Kidney (tissue), 14 donors: Measurements from ENCODE around the gene DNAH2. TPM values are rescaled to one million over a fixed set of nuclear protein-coding genes. Genes with fewer than 3 reads are reported as not detected.
A peak's percentile ranks its signal among the peaks of the same experiment; 100 is the strongest.

ENCODE experiments used
- DNase-seq, 5 donors: peaks; one replicate each; pipeline ENCODE4 v3.0.0-alpha.2; 2013 to 2020
- FAIRE-seq: peaks from 2 replicates; lab custom pipeline; 2012; peaks lifted over from hg19 to GRCh38; lab: Jason Lieb, UNC
- H3K27ac ChIP-seq, 2 donors: one replicate each; pipeline ENCODE4 v1.7.0; 2013; ENCODE audit warnings: low read depth in 2 of 2, low read length in 2 of 2, inconsistent platforms in 1 of 2
- H3K27me3 ChIP-seq: one replicate; pipeline ENCODE4 v1.7.1; 2013; ENCODE audit warnings: low read length, inconsistent platforms; ENCODE audit not compliant: control insufficient read depth, insufficient read depth
- H3K36me3 ChIP-seq, 3 donors: one replicate each; pipeline versions ENCODE4 v1.7.0 to v1.7.1; 2013; ENCODE audit warnings: low read length in 3 of 3, control low read depth in 1 of 3, inconsistent platforms in 1 of 3; ENCODE audit not compliant: insufficient read depth in 3 of 3, control insufficient read depth in 2 of 3
- H3K4me1 ChIP-seq, 3 donors: one replicate each; pipeline versions ENCODE4 v1.7.0 to v1.7.1; 2013; ENCODE audit warnings: low read length in 3 of 3, inconsistent platforms in 1 of 3, low read depth in 1 of 3; ENCODE audit not compliant: control insufficient read depth in 2 of 3, insufficient read depth in 2 of 3
- H3K4me3 ChIP-seq, 3 donors: one replicate each; pipeline versions ENCODE4 v1.7.0 to v1.8.1; 2013; ENCODE audit warnings: low read length in 3 of 3, control low read depth in 1 of 3, inconsistent platforms in 1 of 3
- H3K9ac ChIP-seq, 3 donors: one replicate each; pipeline versions ENCODE4 v1.7.0 to v1.7.1; 2013; ENCODE audit warnings: low read length in 3 of 3, control low read depth in 1 of 3, inconsistent platforms in 1 of 3
- H3K9me3 ChIP-seq, 3 donors: one replicate each; pipeline versions ENCODE4 v1.7.0 to v1.7.1; 2013; ENCODE audit warnings: low read length in 3 of 3, control low read depth in 1 of 3, inconsistent platforms in 1 of 3; ENCODE audit not compliant: control insufficient read depth in 2 of 3, insufficient read depth in 1 of 3
- CTCF ChIP-seq: IDR thresholded peaks from 3 replicates; pipeline ENCODE4 v1.5.1; 2012; ENCODE audit warnings: mild to moderate bottlenecking, moderate library complexity, borderline replicate concordance; ENCODE audit not compliant: insufficient read depth; ENCODE audit errors: extremely low read depth
- intact Hi-C: fragments of 100-400 bp; cut with DNase I; formaldehyde crosslinking; loops from one replicate; pipeline ENCODE4 v1.11.1; 2022
- polyA plus RNA-seq: library from polyadenylated mRNA; stranded (reverse); fragments of 350-450 nt; fragmentation: Illumina TruSeq; extraction: RNeasy Lipid Tissue Mini Kit (QIAGEN cat#74804); gene quantifications from one replicate; pipeline ENCODE4 v1.2.3, GENCODE V29; 2014; ENCODE audit warnings: low read depth, low replicate concordance; ENCODE audit not compliant: insufficient read depth
- total RNA-seq: library from RNA; stranded (reverse); fragmentation: NEBNext Ultra II Directional; extraction: Animal tissue kit (Norgen Biotek cat#: 25700); gene quantifications from one replicate; pipeline ENCODE4 v1.2.1, GENCODE V29; 2021
- donor health status: control.
- donor health status: control.
- donor health status: control.
- donor health status: control.
- donor health status: control.
- donor health status: DM: yes; HTN: yes; CAD: no.
- donor health status: Normal renal cell carcinoma (clear cell type).

The DNAH2 gene
- total and polyA plus RNA-seq, 2 donors from 2014 or later: 0.17 to 0.66 TPM

DNA sequence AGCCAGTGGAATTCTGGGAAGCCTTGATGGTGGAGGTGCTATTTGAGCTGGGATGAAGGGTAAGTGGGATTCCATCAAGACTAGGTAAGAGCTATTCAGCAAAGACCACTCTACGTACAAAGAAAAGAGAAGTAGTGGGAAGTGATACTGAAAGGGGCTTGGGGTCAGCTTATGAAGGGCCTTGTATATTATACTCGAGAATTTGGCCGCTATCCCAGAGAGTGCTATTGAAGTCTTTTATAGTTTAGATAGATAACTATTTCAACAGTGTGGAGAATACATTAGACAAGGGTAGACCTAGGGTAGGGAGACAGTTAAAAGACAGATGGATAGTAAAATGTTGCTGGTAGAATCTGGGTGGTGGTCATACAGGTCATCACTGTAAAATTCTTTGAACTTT is 10.3 kb downstream of the DNAH2 start:
- DNase-seq (no peak), FAIRE-seq (no peak)
- H3K4me1 ChIP-seq: no peaks in the 10 kb centered on the region
- H3K36me3 ChIP-seq: no peaks in the 10 kb centered on the region
- H3K9ac ChIP-seq: no peak overlapping the region
- H3K9me3 ChIP-seq: no peaks in the 10 kb centered on the region
- H3K4me3 ChIP-seq: no peak overlapping the region
- H3K27ac ChIP-seq: no peak overlapping the region
- H3K27me3 ChIP-seq: no peaks in the 10 kb centered on the region
- intact Hi-C loops: no loop called here
- TF ChIP-seq CTCF: no peak

DNA sequence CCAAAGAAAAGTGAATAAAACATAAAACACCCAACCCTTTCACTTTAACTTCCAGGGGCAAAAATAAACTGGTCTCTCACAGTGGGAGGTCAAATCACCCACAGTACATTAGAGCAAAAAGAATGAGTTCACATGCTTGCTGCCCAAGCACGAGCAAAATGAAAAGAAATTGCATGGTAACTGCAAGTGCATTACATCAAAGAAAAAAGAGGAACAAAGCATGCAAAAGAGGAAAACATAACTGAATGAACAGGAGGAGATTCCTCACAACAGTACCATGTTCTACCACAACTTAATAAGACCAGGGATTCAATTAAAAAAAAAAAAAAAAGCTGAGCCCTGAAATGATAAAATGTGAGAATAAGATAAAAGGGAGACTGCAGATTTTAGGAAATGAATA is 12.3 kb downstream of the DNAH2 start:
- H3K27ac ChIP-seq: no peak overlapping the region
- intact Hi-C loops: no loop called here
- no peaks in the 10 kb centered on the region for H3K36me3 ChIP-seq
- H3K4me3 ChIP-seq: no peak overlapping the region
- H3K9ac ChIP-seq: no peak overlapping the region
- FAIRE-seq: no peak
- H3K9me3 ChIP-seq: no peaks in the 10 kb centered on the region
- DNase-seq: no peak
- TF ChIP-seq CTCF: no peak
- H3K27me3 ChIP-seq: no peaks in the 10 kb centered on the region
- no peaks in the 10 kb centered on the region for H3K4me1 ChIP-seq

DNA sequence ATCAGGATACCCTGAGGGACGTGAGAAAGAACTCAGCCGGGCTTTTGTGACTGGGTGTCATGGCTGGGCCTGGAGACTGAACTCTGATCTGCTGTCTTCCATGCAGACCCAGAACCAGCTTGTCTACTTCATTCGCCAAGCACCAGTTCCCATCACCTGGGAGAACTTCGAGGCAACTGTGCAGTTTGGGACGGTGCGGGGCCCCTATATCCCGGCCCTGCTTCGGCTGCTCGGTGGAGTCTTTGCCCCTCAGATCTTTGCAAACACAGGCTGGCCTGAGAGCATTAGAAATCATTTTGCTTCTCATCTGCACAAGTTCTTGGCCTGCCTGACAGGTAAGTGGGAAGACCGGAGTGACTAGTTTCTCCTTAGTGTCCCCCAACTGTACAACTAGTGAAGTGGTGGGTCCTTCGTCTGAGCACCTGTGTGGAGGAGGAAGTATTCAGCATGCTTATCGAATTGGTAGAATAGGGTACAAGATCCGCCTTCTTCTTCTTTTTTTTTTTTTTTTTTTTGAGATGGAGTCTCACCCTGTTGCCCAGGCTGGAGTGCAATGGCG is 15.5 kb downstream of the DNAH2 start:
- Histone ChIP-seq H3K4me1 (no peaks in the 10 kb centered on the region), H3K9me3 (no peaks in the 10 kb centered on the region), H3K36me3 (no peaks in the 10 kb centered on the region), H3K4me3 (no peak overlapping the region), H3K9ac (no peak overlapping the region), H3K27me3 (no peaks in the 10 kb centered on the region), H3K27ac (no peak overlapping the region)
- intact Hi-C loops: no loop called here
- DNase-seq: peak in 1 of 5 donors; percentile 17
- FAIRE-seq: no peak
- no peak for TF ChIP-seq CTCF

DNA sequence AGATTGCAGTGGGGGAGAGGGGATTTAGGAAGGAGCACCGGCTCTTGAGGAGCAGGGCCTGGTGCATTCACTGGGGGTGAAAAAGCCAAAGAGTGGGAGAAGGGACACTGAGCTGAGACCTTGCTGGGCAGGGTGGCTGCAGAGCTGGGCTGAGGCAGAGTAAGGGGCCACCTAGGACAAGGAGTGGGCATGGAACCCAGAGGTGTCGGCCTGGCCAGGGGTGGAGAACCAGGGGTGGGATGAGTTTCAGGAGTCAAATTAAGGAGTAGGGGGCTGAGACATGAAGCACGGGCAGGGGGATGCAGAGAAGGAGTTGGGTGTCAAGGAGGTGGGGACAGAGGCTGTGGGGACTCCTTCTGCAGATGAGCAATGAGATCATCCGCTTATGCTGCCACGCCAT is 20.1 kb downstream of the DNAH2 start:
- Histone ChIP-seq H3K9ac (no peak overlapping the region), H3K9me3 (no peaks in the 10 kb centered on the region), H3K36me3 (no peaks in the 10 kb centered on the region), H3K27ac (no peak overlapping the region), H3K4me3 (no peak overlapping the region), H3K27me3 (no peaks in the 10 kb centered on the region), H3K4me1 (peaks cover 0 to 2% (median 0%) of the 10 kb centered on the region in 3 donors)
- TF ChIP-seq CTCF: no peak
- DNase-seq: no peak
- FAIRE-seq: no peak
- intact Hi-C loops: no loop called here
